Activated T-helper 1 cell treated with anti-CD3 and anti-CD28 coated beads, Interleukin-12 subunit alpha, Interleukin-12 subunit beta, Interleukin-2, Interleukin-4 antibody, amounts not matched to agents 30 ng/mL and 10 ng/mL and 1 ng/mL, durations not matched to agents 14 hours and 24 hours and 36 hours (primary cell): ENCODE results near the gene RNASEH1. TPM values are rescaled to one million over a fixed set of nuclear protein-coding genes. Genes with fewer than 3 reads are reported as not detected.

Experiments used
- DNase-seq: peaks from one replicate; pipeline ENCODE4 v3.0.0; 2021; ENCODE audit warnings: low spot score
- H3K27ac Mint-ChIP-seq: one replicate; pipeline ENCODE4 v1.8.0; 2021; ENCODE audit warnings: mild to moderate bottlenecking, mixed read lengths
- H3K27me3 Mint-ChIP-seq: one replicate; pipeline ENCODE4 v1.8.0; 2022; ENCODE audit warnings: mild to moderate bottlenecking, moderate library complexity, mixed read lengths; ENCODE audit not compliant: insufficient read depth
- H3K36me3 Mint-ChIP-seq: one replicate; pipeline ENCODE4 v1.8.0; 2021; ENCODE audit warnings: low read depth, mixed read lengths
- H3K4me1 Mint-ChIP-seq: one replicate; pipeline ENCODE4 v1.8.0; 2021; ENCODE audit warnings: low read depth, mixed read lengths
- H3K4me3 Mint-ChIP-seq: one replicate; pipeline ENCODE4 v1.8.0; 2021; ENCODE audit warnings: mild to moderate bottlenecking, moderate library complexity, mixed read lengths
- H3K9me3 Mint-ChIP-seq: one replicate; pipeline ENCODE4 v1.8.0; 2021; ENCODE audit warnings: mixed read lengths
- intact Hi-C: fragments of 100-400 bp; cut with micrococcal nuclease; formaldehyde crosslinking; loops from one replicate; pipeline ENCODE4 v1.15.1; 2024
- total RNA-seq: library from RNA; stranded (reverse); gene quantifications from 2 replicates; pipeline ENCODE4 v1.2.3, GENCODE V29; 2022

Gene RNASEH1
- total RNA-seq, 1 donor from 2014 or later: 30.5 TPM

GRCh38 chr2:3598912-3599854 is 41.0 kb upstream of the RNASEH1 start:
- Mint-ChIP-seq H3K27ac (no peak overlapping the region), H3K27me3 (peaks cover 11% of the 10 kb centered on the region), H3K4me1 (peaks cover 30% of the 10 kb centered on the region), H3K9me3 (no peaks in the 10 kb centered on the region), H3K4me3 (no peak overlapping the region), H3K36me3 (no peaks in the 10 kb centered on the region)
- DNase-seq: no peak
- intact Hi-C loops: no loop called here

GRCh38 chr2:3598197-3598910 is 40.2 kb upstream of the RNASEH1 start:
- Mint-ChIP-seq H3K4me3 (no peak overlapping the region), H3K36me3 (no peaks in the 10 kb centered on the region), H3K27ac (no peak overlapping the region), H3K9me3 (no peaks in the 10 kb centered on the region), H3K4me1 (peaks cover 30% of the 10 kb centered on the region), H3K27me3 (peaks cover 11% of the 10 kb centered on the region)
- intact Hi-C loops: no loop called here
- no peak for DNase-seq

- intact Hi-C loops: loop anchor here (1.0 to 2.0 kb wide), 2 partner anchors 19 to 54 kb away; no protein-coding TSS in a partner anchor
- Mint-ChIP-seq H3K9me3 (no peaks in the 10 kb centered on the region), H3K36me3 (no peaks in the 10 kb centered on the region)
These were observed 39.4 kb upstream of the RNASEH1 start for GRCh38 chr2:3597567-3597966.

GRCh38 chr2:3596901-3597417 is 38.8 kb upstream of the RNASEH1 start:
- Mint-ChIP-seq H3K4me1 (peaks cover 30% of the 10 kb centered on the region), H3K27me3 (peaks cover 12% of the 10 kb centered on the region), H3K27ac (no peak overlapping the region), H3K9me3 (no peaks in the 10 kb centered on the region), H3K4me3 (no peak overlapping the region), H3K36me3 (no peaks in the 10 kb centered on the region)
- intact Hi-C loops: loop anchor here (1.0 to 2.0 kb wide), 2 partner anchors 18 to 54 kb away; no protein-coding TSS in a partner anchor
- DNase-seq: no peak

More at GRCh38 chr2:3597567-3597966, 39.4 kb upstream of the RNASEH1 start:
- Mint-ChIP-seq H3K27ac (no peak overlapping the region), H3K27me3 (peaks cover 12% of the 10 kb centered on the region), H3K4me3 (peak overlapping the region; percentile 1), H3K4me1 (peaks cover 30% of the 10 kb centered on the region)
- no peak for DNase-seq

GRCh38 chr2:3595985-3596384 is 37.9 kb upstream of the RNASEH1 start:
- peaks cover 30% of the 10 kb centered on the region for H3K4me1 Mint-ChIP-seq
- no peaks in the 10 kb centered on the region for H3K36me3 Mint-ChIP-seq
- no peak for DNase-seq
- intact Hi-C loops: loop anchor here (2.0 kb wide), 1 partner anchor 17 kb away; no protein-coding TSS in a partner anchor
- H3K27ac Mint-ChIP-seq: no peak overlapping the region
- peaks cover 12% of the 10 kb centered on the region for H3K27me3 Mint-ChIP-seq
- no peak overlapping the region for H3K4me3 Mint-ChIP-seq
- H3K9me3 Mint-ChIP-seq: no peaks in the 10 kb centered on the region

- no peak for DNase-seq
- H3K9me3 Mint-ChIP-seq: no peaks in the 10 kb centered on the region
- no peaks in the 10 kb centered on the region for H3K36me3 Mint-ChIP-seq
- H3K27ac Mint-ChIP-seq: no peak overlapping the region
- H3K4me1 Mint-ChIP-seq: peaks cover 30% of the 10 kb centered on the region
- H3K27me3 Mint-ChIP-seq: peaks cover 12% of the 10 kb centered on the region
- intact Hi-C loops: no loop called here
- H3K4me3 Mint-ChIP-seq: no peak overlapping the region
These were observed 37.3 kb upstream of the RNASEH1 start for GRCh38 chr2:3595404-3595803.

- intact Hi-C loops: no loop called here
- Mint-ChIP-seq H3K4me3 (no peak within 1 kb of the TSS), H3K4me1 (peaks cover 30% of the 10 kb centered on the region), H3K36me3 (no peaks in the 10 kb centered on the region), H3K9me3 (no peaks in the 10 kb centered on the region), H3K27me3 (peaks cover 12% of the 10 kb centered on the region), H3K27ac (no peak within 1 kb of the TSS)
- no peak for DNase-seq
These were observed 36.6 kb upstream of the RNASEH1 start, which contains the start of gene COLEC11 for GRCh38 chr2:3594493-3595281. Gene COLEC11, plus strand, starts transcription at chr2:3595112. Its CDS starts 9,229 bp downstream, at chr2:3604341.

GRCh38 chr2:3589086-3589485 is 31.0 kb upstream of the RNASEH1 start:
- no peak overlapping the region for H3K27ac Mint-ChIP-seq
- H3K4me3 Mint-ChIP-seq: no peak overlapping the region
- no peak for DNase-seq
- no peaks in the 10 kb centered on the region for H3K9me3 Mint-ChIP-seq
- peaks cover 4% of the 10 kb centered on the region for H3K27me3 Mint-ChIP-seq
- H3K36me3 Mint-ChIP-seq: no peaks in the 10 kb centered on the region
- intact Hi-C loops: no loop called here
- H3K4me1 Mint-ChIP-seq: no peaks in the 10 kb centered on the region

GRCh38 chr2:3588084-3588483 is 30.0 kb upstream of the RNASEH1 start:
- Mint-ChIP-seq H3K4me1 (no peaks in the 10 kb centered on the region), H3K4me3 (no peak overlapping the region), H3K27me3 (peaks cover 4% of the 10 kb centered on the region), H3K36me3 (peaks cover 2% of the 10 kb centered on the region), H3K9me3 (no peaks in the 10 kb centered on the region), H3K27ac (no peak overlapping the region)
- intact Hi-C loops: no loop called here
- no peak for DNase-seq

- Mint-ChIP-seq H3K36me3 (peaks cover 4% of the 10 kb centered on the region), H3K9me3 (no peaks in the 10 kb centered on the region), H3K4me3 (no peak overlapping the region), H3K27me3 (no peaks in the 10 kb centered on the region), H3K4me1 (no peaks in the 10 kb centered on the region), H3K27ac (no peak overlapping the region)
- intact Hi-C loops: no loop called here
- no peak for DNase-seq
These were observed 29.3 kb upstream of the RNASEH1 start for GRCh38 chr2:3587432-3587831.

- intact Hi-C loops: no loop called here
- DNase-seq: no peak
- H3K9me3 Mint-ChIP-seq: no peaks in the 10 kb centered on the region
- H3K4me3 Mint-ChIP-seq: no peak overlapping the region
- no peak overlapping the region for H3K27ac Mint-ChIP-seq
- no peaks in the 10 kb centered on the region for H3K27me3 Mint-ChIP-seq
- H3K4me1 Mint-ChIP-seq: no peaks in the 10 kb centered on the region
- peaks cover 5% of the 10 kb centered on the region for H3K36me3 Mint-ChIP-seq
These were observed 28.9 kb upstream of the RNASEH1 start for GRCh38 chr2:3587021-3587420.

- no peak for DNase-seq
- Mint-ChIP-seq H3K36me3 (peaks cover 12% of the 10 kb centered on the region), H3K27ac (no peak overlapping the region), H3K27me3 (no peaks in the 10 kb centered on the region), H3K4me3 (no peak overlapping the region), H3K4me1 (peaks cover 6% of the 10 kb centered on the region), H3K9me3 (no peaks in the 10 kb centered on the region)
- intact Hi-C loops: no loop called here
These were observed 28.1 kb upstream of the RNASEH1 start for GRCh38 chr2:3586220-3586619.
